T-helper 1 cell (primary cell): ENCODE data around the gene CCRL2.

Source experiments
- DNase-seq, 5 donors: peaks; one replicate each; pipeline ENCODE4 v3.0.0-alpha.2; 2012 to 2020
- total RNA-seq, 4 donors: gene quantifications; one replicate each; lab custom pipeline; 2026; lab: John Stamatoyannopoulos, UW

CCRL2 gene
- 0.27 to 2.0 (median 1.2) reads per million in 4 donors for total RNA-seq

GRCh38 chr3:46406788-46407611, at the start of gene CCRL2, which contains the start of gene CCR5AS:
Gene CCRL2 (plus strand): TSS chr3:46407259. CDS start chr3:46408080, 821 bp downstream.
Gene CCR5AS (minus strand): TSS chr3:46407066.
- peak in 4 of 5 donors; percentile 3 to 73 (median 15) for DNase-seq

GRCh38 chr3:46358466-46358865, 48.6 kb upstream of the CCRL2 start:
- DNase-seq = no peak

- DNase-seq = peak in 1 of 5 donors; percentile 72
These were observed 47.1 kb upstream of the CCRL2 start for GRCh38 chr3:46359733-46360493.

- DNase-seq = peak in 1 of 5 donors; percentile 40
These were observed 46.2 kb upstream of the CCRL2 start for GRCh38 chr3:46360907-46361306.

- peak in 1 of 5 donors; percentile 61 for DNase-seq
These were observed 45.4 kb upstream of the CCRL2 start for GRCh38 chr3:46361408-46362283.

- DNase-seq = no peak
These were observed 42.0 kb upstream of the CCRL2 start for GRCh38 chr3:46365041-46365440.

- DNase-seq = no peak
These were observed 41.1 kb upstream of the CCRL2 start for GRCh38 chr3:46365737-46366524.

GRCh38 chr3:46367811-46368210, 39.2 kb upstream of the CCRL2 start:
- DNase-seq = no peak

- peak; percentile 30 to 91 (median 50) for DNase-seq
These were observed 38.5 kb upstream of the CCRL2 start for GRCh38 chr3:46368569-46368968.

GRCh38 chr3:46369151-46369550, 37.9 kb upstream of the CCRL2 start:
- no peak for DNase-seq

- DNase-seq = peak in 1 of 5 donors; percentile 90
These were observed 37.4 kb upstream of the CCRL2 start for GRCh38 chr3:46369675-46370132.

- peak in 1 of 5 donors; percentile 89 for DNase-seq
These were observed 36.1 kb upstream of the CCRL2 start, which contains the start of gene CCR5 for GRCh38 chr3:46370839-46371518. Gene CCR5 (plus strand): TSS chr3:46370946. CDS start chr3:46372903, 1,957 bp downstream.

GRCh38 chr3:46371519-46372340, 35.3 kb upstream of the CCRL2 start:
- no peak for DNase-seq

GRCh38 chr3:46372492-46373359, 34.3 kb upstream of the CCRL2 start:
- peak in 1 of 5 donors; percentile 69 for DNase-seq

- DNase-seq = no peak
These were observed 32.3 kb upstream of the CCRL2 start for GRCh38 chr3:46374755-46375154.

- peak in 1 of 5 donors; percentile 47 for DNase-seq
These were observed 31.8 kb upstream of the CCRL2 start for GRCh38 chr3:46375218-46375617.

GRCh38 chr3:46375814-46376213, 31.2 kb upstream of the CCRL2 start:
- DNase-seq = no peak

GRCh38 chr3:46378426-46378942, 28.6 kb upstream of the CCRL2 start:
- peak in 4 of 5 donors; percentile 32 to 64 (median 43) for DNase-seq
